Measurements from ENCODE around the gene SINHCAF.

Gene SINHCAF

GRCh38 chr12:31317471-31318395, 8.2 kb downstream of the SINHCAF start:
- H3K9ac ChIP-seq (ENCODE audit: low read depth, low read length) = peak overlapping the region; percentile 21
- H3K4me1 ChIP-seq (ENCODE audit: insufficient read depth, low read length) = peaks cover 82% of the 10 kb centered on the region

DNA sequence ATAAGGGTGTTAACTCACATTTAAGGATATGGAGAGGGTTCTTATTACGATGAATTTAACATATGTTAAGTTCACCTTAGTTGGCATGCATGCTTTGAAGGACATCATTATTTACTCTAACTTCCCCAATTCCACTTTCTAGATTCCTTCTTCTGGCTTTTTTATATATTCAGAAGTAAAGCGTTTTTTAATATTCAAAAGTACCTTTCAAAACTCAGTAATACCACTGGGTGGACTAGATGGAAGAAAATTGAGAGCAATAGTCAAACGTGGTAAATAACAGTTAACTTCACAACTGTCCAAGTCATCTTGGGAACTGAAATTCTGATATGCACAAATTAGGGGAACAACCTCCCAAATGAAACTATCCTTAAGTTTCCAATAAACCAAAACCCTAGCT, 9.1 kb downstream of the SINHCAF start:
- Histone ChIP-seq H3K9ac (ENCODE audit: low read depth, low read length) (no peak overlapping the region), H3K4me3 (ENCODE audit: low read length) (0 out of 2 replicates have a peak overlapping the region, but pooled peaks have one; percentile 7), H3K4me1 (ENCODE audit: insufficient read depth, low read length) (peaks cover 74% of the 10 kb centered on the region), H3K27me3 (ENCODE audit: insufficient read depth, low read length) (no peaks in the 10 kb centered on the region), H3K27ac (ENCODE audit: low read depth, low read length) (no peak overlapping the region), H3K36me3 (ENCODE audit: insufficient read depth, low read length) (peaks cover 23% of the 10 kb centered on the region), H3K9me3 (ENCODE audit: insufficient read depth, low read depth, low read length) (no peaks in the 10 kb centered on the region)
- WGBS = 56% methylated on average over 1 of the region's 3 CpGs

More at GRCh38 chr12:31317471-31318395, 8.2 kb downstream of the SINHCAF start:
- H3K36me3 ChIP-seq (ENCODE audit: insufficient read depth, low read length) = peaks cover 15% of the 10 kb centered on the region
- H3K4me3 ChIP-seq (ENCODE audit: low read length) = peak overlapping the region; percentile 30
- H3K9me3 ChIP-seq (ENCODE audit: insufficient read depth, low read depth, low read length) = no peaks in the 10 kb centered on the region
- 39% methylated on average over 8 of the region's 8 CpGs for WGBS
- no peak overlapping the region for H3K27ac ChIP-seq (ENCODE audit: low read depth, low read length)
- no peaks in the 10 kb centered on the region for H3K27me3 ChIP-seq (ENCODE audit: insufficient read depth, low read length)

DNA sequence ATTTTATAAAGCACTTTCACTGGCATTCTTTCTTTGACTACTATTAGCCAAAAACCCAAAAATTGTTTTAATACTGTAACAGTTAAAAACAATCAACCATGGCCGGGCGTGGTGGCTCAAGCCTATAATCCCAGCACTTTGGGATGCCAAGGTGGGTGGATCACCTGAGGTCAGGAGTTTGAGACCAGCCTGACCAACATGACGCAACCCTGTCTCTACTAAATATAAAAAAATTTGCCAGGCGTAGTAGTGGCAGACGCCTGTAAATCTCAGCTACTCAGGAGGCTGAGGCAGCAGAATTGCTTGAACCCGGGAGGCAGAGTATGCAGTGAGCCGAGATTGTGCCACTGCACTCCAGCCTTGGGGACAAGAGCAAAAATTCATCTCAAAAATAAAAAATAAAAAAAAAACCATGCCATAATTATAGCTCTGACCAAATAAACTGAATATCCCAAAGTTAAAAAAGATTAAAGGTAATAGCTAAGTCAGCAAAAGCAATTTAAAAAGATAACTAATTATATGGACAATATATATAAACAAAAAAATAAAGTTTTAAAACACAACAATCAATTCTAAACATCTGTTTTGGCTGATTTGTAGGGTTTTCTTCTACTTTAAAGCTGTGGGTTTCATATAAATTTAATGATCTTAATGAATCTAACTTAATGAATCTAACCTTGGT, 10.0 kb downstream of the SINHCAF start:
- peaks cover 29% of the 10 kb centered on the region for H3K36me3 ChIP-seq (ENCODE audit: insufficient read depth, low read length)
- H3K9ac ChIP-seq (ENCODE audit: low read depth, low read length) = no peak overlapping the region
- no peak overlapping the region for H3K4me3 ChIP-seq (ENCODE audit: low read length)
- WGBS = 88% methylated on average over 7 of the region's 7 CpGs
- H3K27ac ChIP-seq (ENCODE audit: low read depth, low read length) = no peak overlapping the region
- no peaks in the 10 kb centered on the region for H3K9me3 ChIP-seq (ENCODE audit: insufficient read depth, low read depth, low read length)
- H3K27me3 ChIP-seq (ENCODE audit: insufficient read depth, low read length) = no peaks in the 10 kb centered on the region
- H3K4me1 ChIP-seq (ENCODE audit: insufficient read depth, low read length) = peaks cover 64% of the 10 kb centered on the region

GRCh38 chr12:31315044-31315715, 10.8 kb downstream of the SINHCAF start:
- Histone ChIP-seq H3K9ac (ENCODE audit: low read depth, low read length) (no peak overlapping the region), H3K27ac (ENCODE audit: low read depth, low read length) (0 out of 2 replicates have a peak overlapping the region, but pooled peaks have one; percentile 8), H3K36me3 (ENCODE audit: insufficient read depth, low read length) (peaks cover 33% of the 10 kb centered on the region), H3K9me3 (ENCODE audit: insufficient read depth, low read depth, low read length) (no peaks in the 10 kb centered on the region), H3K4me1 (ENCODE audit: insufficient read depth, low read length) (peaks cover 60% of the 10 kb centered on the region), H3K27me3 (ENCODE audit: insufficient read depth, low read length) (no peaks in the 10 kb centered on the region), H3K4me3 (ENCODE audit: low read length) (no peak overlapping the region)
- 90% methylated on average over 3 of the region's 3 CpGs for WGBS

GRCh38 chr12:31312431-31312830, 13.5 kb downstream of the SINHCAF start:
- WGBS = 90% methylated on average over 1 of the region's 1 CpG
- Histone ChIP-seq H3K27ac (ENCODE audit: low read depth, low read length) (no peak overlapping the region), H3K4me3 (ENCODE audit: low read length) (no peak overlapping the region), H3K9ac (ENCODE audit: low read depth, low read length) (no peak overlapping the region), H3K27me3 (ENCODE audit: insufficient read depth, low read length) (no peaks in the 10 kb centered on the region), H3K9me3 (ENCODE audit: insufficient read depth, low read depth, low read length) (no peaks in the 10 kb centered on the region), H3K4me1 (ENCODE audit: insufficient read depth, low read length) (peaks cover 48% of the 10 kb centered on the region), H3K36me3 (ENCODE audit: insufficient read depth, low read length) (peaks cover 45% of the 10 kb centered on the region)

DNA sequence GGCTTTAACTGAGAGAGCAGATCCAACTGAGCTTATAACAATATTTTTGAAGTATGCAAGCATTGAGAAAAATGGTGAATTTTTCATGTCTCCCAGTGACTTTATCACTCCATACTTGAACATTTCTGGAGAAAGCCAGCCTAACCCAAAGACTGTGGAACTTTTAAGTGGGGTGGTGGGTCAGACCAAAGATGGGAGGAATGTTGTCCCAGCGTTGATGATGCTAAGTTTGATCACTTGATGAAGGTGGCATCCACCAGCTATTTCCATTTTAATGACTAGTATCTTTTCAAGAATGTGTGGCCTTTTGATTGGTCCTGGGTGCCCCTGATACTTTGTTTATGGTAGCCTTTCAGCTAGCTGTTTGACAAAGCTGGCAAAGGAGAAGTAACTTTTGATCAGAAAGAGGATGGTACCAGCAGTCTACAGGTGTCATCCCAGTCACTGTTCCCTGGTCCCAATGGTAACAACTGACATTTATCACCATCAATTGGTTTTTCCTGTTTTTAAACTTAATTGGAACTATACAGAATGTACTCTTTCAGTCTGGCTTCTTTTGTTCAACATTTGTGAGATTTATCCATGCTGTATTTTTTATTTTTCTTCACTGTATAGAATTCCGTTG, 14.2 kb downstream of the SINHCAF start:
- H3K9ac ChIP-seq (ENCODE audit: low read depth, low read length) = no peak overlapping the region
- H3K27ac ChIP-seq (ENCODE audit: low read depth, low read length) = no peak overlapping the region
- peaks cover 49% of the 10 kb centered on the region for H3K36me3 ChIP-seq (ENCODE audit: insufficient read depth, low read length)
- WGBS = 100% methylated on average over 2 of the region's 2 CpGs
- no peaks in the 10 kb centered on the region for H3K9me3 ChIP-seq (ENCODE audit: insufficient read depth, low read depth, low read length)
- no peak overlapping the region for H3K4me3 ChIP-seq (ENCODE audit: low read length)
- peaks cover 42% of the 10 kb centered on the region for H3K4me1 ChIP-seq (ENCODE audit: insufficient read depth, low read length)
- H3K27me3 ChIP-seq (ENCODE audit: insufficient read depth, low read length) = no peaks in the 10 kb centered on the region

DNA sequence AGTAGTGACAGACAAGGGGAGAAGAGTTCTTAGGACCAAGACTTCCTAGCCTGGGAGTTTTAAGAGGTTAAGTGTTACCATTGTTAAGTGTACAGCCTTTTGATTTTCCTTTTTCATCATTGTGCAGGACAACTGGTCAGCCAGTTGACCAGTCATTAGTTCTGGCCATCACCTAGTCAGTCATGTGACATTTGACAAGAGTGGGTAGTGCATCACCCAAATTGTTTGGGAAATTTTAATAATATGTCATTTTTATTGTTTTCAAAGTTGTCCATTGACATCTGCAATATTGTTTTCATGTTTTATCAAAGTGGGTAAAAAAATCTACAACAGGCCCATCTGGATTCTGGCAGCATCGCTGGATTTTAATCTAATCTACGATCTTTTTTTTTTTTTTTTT, 15.5 kb downstream of the SINHCAF start:
- Histone ChIP-seq H3K4me1 (ENCODE audit: insufficient read depth, low read length) (peaks cover 29% of the 10 kb centered on the region), H3K9me3 (ENCODE audit: insufficient read depth, low read depth, low read length) (no peaks in the 10 kb centered on the region), H3K36me3 (ENCODE audit: insufficient read depth, low read length) (peaks cover 56% of the 10 kb centered on the region), H3K4me3 (ENCODE audit: low read length) (no peak overlapping the region), H3K9ac (ENCODE audit: low read depth, low read length) (no peak overlapping the region), H3K27ac (ENCODE audit: low read depth, low read length) (no peak overlapping the region), H3K27me3 (ENCODE audit: insufficient read depth, low read length) (no peaks in the 10 kb centered on the region)
- WGBS = 99% methylated on average over 2 of the region's 2 CpGs

GRCh38 chr12:31309279-31309678, 16.7 kb downstream of the SINHCAF start:
- 93% methylated on average over 1 of the region's 1 CpG for WGBS
- no peak overlapping the region for H3K27ac ChIP-seq (ENCODE audit: low read depth, low read length)
- H3K4me3 ChIP-seq (ENCODE audit: low read length) = no peak overlapping the region
- H3K4me1 ChIP-seq (ENCODE audit: insufficient read depth, low read length) = peaks cover 19% of the 10 kb centered on the region
- no peaks in the 10 kb centered on the region for H3K9me3 ChIP-seq (ENCODE audit: insufficient read depth, low read depth, low read length)
- no peak overlapping the region for H3K9ac ChIP-seq (ENCODE audit: low read depth, low read length)
- H3K36me3 ChIP-seq (ENCODE audit: insufficient read depth, low read length) = peaks cover 57% of the 10 kb centered on the region
- H3K27me3 ChIP-seq (ENCODE audit: insufficient read depth, low read length) = no peaks in the 10 kb centered on the region

GRCh38 chr12:31308116-31308515, 17.8 kb downstream of the SINHCAF start:
- Histone ChIP-seq H3K4me1 (ENCODE audit: insufficient read depth, low read length) (peaks cover 19% of the 10 kb centered on the region), H3K9me3 (ENCODE audit: insufficient read depth, low read depth, low read length) (no peaks in the 10 kb centered on the region), H3K27ac (ENCODE audit: low read depth, low read length) (no peak overlapping the region), H3K27me3 (ENCODE audit: insufficient read depth, low read length) (no peaks in the 10 kb centered on the region), H3K36me3 (ENCODE audit: insufficient read depth, low read length) (peaks cover 66% of the 10 kb centered on the region), H3K4me3 (ENCODE audit: low read length) (no peak overlapping the region), H3K9ac (ENCODE audit: low read depth, low read length) (no peak overlapping the region)
- WGBS = 90% methylated on average over 7 of the region's 7 CpGs

GRCh38 chr12:31306866-31307265, 19.1 kb downstream of the SINHCAF start:
- Histone ChIP-seq H3K9ac (ENCODE audit: low read depth, low read length) (no peak overlapping the region), H3K9me3 (ENCODE audit: insufficient read depth, low read depth, low read length) (no peaks in the 10 kb centered on the region), H3K27me3 (ENCODE audit: insufficient read depth, low read length) (no peaks in the 10 kb centered on the region), H3K27ac (ENCODE audit: low read depth, low read length) (no peak overlapping the region), H3K4me1 (ENCODE audit: insufficient read depth, low read length) (peaks cover 22% of the 10 kb centered on the region), H3K36me3 (ENCODE audit: insufficient read depth, low read length) (peaks cover 69% of the 10 kb centered on the region), H3K4me3 (ENCODE audit: low read length) (no peak overlapping the region)
- no CpG with 5 or more reads among the region's 1 CpG for WGBS

All from HUES64 (cell line).